GM18505 (cell line): Measurements from ENCODE around the gene SLC28A1.

ENCODE experiments used
- ATAC-seq: cut with Tn5 transposase; IDR thresholded peaks from one replicate; pipeline ENCODE4 v1.9.1; 2021; ENCODE audit not compliant: unreplicated experiment
- POLR2A ChIP-seq: IDR thresholded peaks from 4 replicates; pipeline ENCODE4 v1.6.1; 2011; ENCODE audit warnings: borderline replicate concordance; ENCODE audit not compliant: insufficient read depth, insufficient read length; ENCODE audit errors: extremely low read depth

Gene SLC28A1

GRCh38 chr15:84852212-84852611, 32.2 kb upstream of the SLC28A1 start:
- no peak for TF ChIP-seq POLR2A
- ATAC-seq, result no peak

DNA sequence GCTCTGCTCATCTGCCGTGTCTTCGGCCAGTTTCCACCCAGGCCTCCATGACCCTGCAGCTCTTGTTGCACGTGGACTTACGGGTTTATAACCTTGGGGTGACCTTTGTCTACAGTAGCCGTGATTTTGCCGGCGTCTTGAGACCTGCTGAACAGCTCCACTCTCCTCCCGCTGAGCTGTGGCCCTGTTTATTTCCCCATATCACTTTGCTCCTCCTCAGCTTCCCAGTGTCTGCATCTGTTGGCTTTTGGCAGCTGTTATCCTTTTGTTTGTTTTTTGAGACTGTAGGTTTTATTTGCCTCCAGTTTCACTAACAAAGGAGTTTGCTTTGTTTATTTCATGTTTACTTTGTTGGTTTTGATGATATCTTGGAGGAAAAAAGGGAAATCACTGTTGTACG, 29.3 kb upstream of the SLC28A1 start:
- TF ChIP-seq POLR2A, result no peak
- ATAC-seq, result no peak

- no peak for TF ChIP-seq POLR2A
- ATAC-seq, result no peak
These were observed 28.7 kb upstream of the SLC28A1 start for GRCh38 chr15:84855765-84856164.

- no peak for TF ChIP-seq POLR2A
- ATAC-seq, result no peak
These were observed 27.6 kb upstream of the SLC28A1 start for GRCh38 chr15:84856731-84857417.

GRCh38 chr15:84857418-84858004, 27.0 kb upstream of the SLC28A1 start:
- no peak for ATAC-seq
- no peak for TF ChIP-seq POLR2A

DNA sequence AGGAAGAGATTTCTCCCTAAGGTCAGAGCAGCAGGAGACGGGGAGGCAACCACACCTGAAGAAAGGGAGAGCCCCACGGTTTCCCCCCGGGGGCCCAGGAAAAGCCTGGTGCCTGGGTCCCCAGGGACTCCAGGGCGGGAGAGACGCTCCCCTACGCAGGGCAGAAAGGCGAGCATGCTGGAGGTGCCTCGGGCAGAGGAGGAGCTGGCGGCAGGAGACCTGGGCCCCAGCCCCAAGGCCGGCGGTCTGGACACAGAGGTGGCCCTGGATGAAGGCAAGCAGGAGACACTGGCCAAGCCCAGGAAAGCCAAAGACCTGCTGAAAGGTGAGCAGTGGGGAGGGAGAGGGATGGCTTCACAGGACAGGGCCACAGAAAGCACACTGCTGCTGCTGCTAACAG, 26.2 kb upstream of the SLC28A1 start:
- ATAC-seq, result no peak
- TF ChIP-seq POLR2A, result no peak

DNA sequence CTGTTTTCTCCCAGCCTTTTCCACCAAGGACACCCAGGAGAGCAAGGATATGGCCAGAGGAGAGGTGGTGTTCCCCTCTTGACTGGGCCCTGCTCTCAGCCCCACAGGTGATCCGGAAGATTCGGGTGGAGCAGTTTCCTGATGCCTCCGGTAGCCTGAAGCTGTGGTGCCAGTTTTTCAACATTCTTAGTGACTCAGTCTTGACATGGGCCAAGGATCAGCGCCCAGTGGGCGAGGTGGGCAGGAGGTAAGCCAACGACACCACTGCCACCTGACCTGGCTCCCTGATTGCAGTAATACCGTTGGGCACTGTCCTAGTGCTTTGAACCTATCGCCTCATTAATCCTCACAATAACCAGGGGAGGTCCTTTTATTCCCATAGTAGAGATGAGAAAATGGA, 25.3 kb upstream of the SLC28A1 start:
- no peak for TF ChIP-seq POLR2A
- no peak for ATAC-seq

DNA sequence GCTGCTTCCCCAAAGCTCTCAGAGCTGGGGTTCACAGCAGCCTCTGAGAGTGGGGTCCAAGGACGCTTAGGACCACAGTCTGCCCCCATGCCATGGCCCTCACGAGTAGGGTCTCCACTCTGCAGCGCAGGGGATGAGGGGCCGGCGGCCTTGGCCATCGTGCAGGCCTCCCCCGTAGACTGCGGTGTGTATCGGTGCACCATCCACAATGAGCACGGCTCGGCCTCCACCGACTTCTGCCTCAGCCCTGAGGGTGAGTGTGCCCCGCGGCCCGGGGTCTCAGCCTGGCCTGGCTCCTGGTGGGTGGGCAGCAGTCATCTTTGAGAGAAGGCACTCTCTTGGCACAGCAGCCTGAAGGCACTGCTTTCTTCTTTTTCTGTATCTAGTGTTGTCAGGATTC, 24.8 kb upstream of the SLC28A1 start:
- ATAC-seq, result no peak
- TF ChIP-seq POLR2A, result no peak

DNA sequence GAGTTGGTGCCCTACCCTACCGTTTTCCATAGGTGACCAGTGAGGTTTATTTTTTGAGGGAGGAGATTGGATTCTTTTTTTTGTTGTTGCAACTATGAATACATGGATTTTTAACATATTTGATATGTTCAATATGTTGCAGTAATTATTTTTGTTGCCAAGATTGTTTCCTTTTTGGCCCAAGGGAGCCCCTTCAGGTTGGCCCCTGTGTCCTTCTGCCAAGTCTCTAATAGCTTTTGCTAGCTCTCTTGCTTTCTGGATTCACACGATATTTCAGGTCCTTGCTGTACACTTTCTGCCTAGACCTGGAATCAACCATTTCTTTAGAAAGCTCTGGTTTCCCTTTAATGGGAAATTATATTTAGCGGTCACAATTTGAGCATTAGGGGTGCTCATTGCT, 22.7 kb upstream of the SLC28A1 start:
- ATAC-seq, result no peak
- TF ChIP-seq POLR2A, result no peak

DNA sequence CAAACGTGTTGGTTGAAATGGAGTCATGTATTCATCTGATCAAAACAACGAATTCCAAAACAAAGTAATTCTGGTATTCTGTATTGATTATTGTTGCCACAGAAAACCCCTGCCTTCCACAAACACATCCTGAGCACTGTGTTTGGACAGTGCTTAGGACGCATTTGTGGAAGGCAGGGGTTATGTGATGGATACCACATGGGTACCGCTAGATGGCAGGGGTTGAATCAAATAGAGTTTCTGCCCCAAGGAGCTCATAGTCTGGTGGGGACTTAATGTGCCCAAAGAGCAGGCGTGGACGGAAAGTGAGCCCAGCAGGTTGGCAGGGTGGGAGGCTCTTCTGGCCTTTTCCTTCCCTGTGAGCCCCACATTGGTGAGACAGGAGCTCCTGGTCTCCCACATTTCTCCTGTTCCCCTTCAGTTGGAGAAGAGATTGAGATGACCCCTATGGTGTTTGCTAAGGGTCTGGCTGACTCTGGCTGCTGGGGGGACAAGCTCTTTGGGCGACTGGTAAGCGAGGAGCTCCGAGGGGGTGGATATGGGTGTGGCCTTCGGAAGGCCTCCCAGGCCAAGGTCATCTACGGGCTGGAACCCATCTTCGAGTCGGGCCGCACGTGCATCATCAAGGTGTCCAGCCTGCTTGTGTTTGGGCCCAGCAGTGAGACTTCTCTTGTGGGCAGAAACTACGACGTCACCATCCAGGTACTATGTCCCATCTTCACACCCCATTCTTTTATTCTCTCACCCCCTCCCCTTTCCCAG, 22.1 kb upstream of the SLC28A1 start:
- no peak for ATAC-seq
- no peak for TF ChIP-seq POLR2A

- no peak for TF ChIP-seq POLR2A
- no peak for ATAC-seq
These were observed 20.7 kb upstream of the SLC28A1 start for GRCh38 chr15:84863565-84864443.

GRCh38 chr15:84864444-84864795, 20.0 kb upstream of the SLC28A1 start:
- no peak for TF ChIP-seq POLR2A
- no peak for ATAC-seq

GRCh38 chr15:84865074-84865569, 19.3 kb upstream of the SLC28A1 start:
- no peak for ATAC-seq
- TF ChIP-seq POLR2A, result no peak

- no peak for ATAC-seq
- no peak for TF ChIP-seq POLR2A
These were observed 16.2 kb upstream of the SLC28A1 start for GRCh38 chr15:84868037-84868880.
